ENCODE measurements around the gene WWC2.

The WWC2 gene

GRCh38 chr4:183314806-183315205, 215.7 kb downstream of the WWC2 start:
- Histone ChIP-seq H3K27ac (replicated peaks) (no peak overlapping the region), H3K27me3 (ENCODE audit: insufficient read depth, poor library complexity, severe bottlenecking) (no peaks in the 10 kb centered on the region), H3K4me3 (replicated peaks; ENCODE audit: insufficient read depth, low read length) (no peak overlapping the region)
- no peak for DNase-seq (ENCODE audit: low read depth in 1 of 2, low spot score in 1 of 2)
- TF ChIP-seq GABPA (IDR thresholded peaks at IDR 0.05; ENCODE audit: low read depth) (no peak), POLR2AphosphoS5 (IDR thresholded peaks at IDR 0.05; ENCODE audit: low read depth) (no peak), SPI1 (IDR thresholded peaks at IDR 0.05; ENCODE audit: borderline replicate concordance, low read depth) (no peak), REST (IDR thresholded peaks at IDR 0.05; ENCODE audit: insufficient replicate concordance, low read depth) (no peak), CTCF (IDR thresholded peaks at IDR 0.05; ENCODE audit: insufficient read depth, low read length) (no peak)

- no peaks in the 10 kb centered on the region for H3K27me3 ChIP-seq (ENCODE audit: insufficient read depth, poor library complexity, severe bottlenecking)
- TF ChIP-seq CTCF (IDR thresholded peaks at IDR 0.05; ENCODE audit: insufficient read depth, low read length): no peak
- no peak for TF ChIP-seq REST (IDR thresholded peaks at IDR 0.05; ENCODE audit: insufficient replicate concordance, low read depth)
- no peak for TF ChIP-seq SPI1 (IDR thresholded peaks at IDR 0.05; ENCODE audit: borderline replicate concordance, low read depth)
- no peak for TF ChIP-seq GABPA (IDR thresholded peaks at IDR 0.05; ENCODE audit: low read depth)
- TF ChIP-seq POLR2AphosphoS5 (IDR thresholded peaks at IDR 0.05; ENCODE audit: low read depth): no peak
- H3K27ac ChIP-seq (replicated peaks): no peak overlapping the region
- no peak overlapping the region for H3K4me3 ChIP-seq (replicated peaks; ENCODE audit: insufficient read depth, low read length)
- no peak for DNase-seq (ENCODE audit: low read depth in 1 of 2, low spot score in 1 of 2)
These were observed 219.6 kb downstream of the WWC2 start for GRCh38 chr4:183318656-183319055.

GRCh38 chr4:183320211-183321059, 221.4 kb downstream of the WWC2 start, which contains the start of gene CLDN22:
TSS of gene CLDN22 (minus strand) at chr4:183320276. CDS start at chr4:183320218, 58 bp downstream.
- TF ChIP-seq REST (IDR thresholded peaks at IDR 0.05; ENCODE audit: insufficient replicate concordance, low read depth) (no peak), SPI1 (IDR thresholded peaks at IDR 0.05; ENCODE audit: borderline replicate concordance, low read depth) (no peak), GABPA (IDR thresholded peaks at IDR 0.05; ENCODE audit: low read depth) (no peak), POLR2AphosphoS5 (IDR thresholded peaks at IDR 0.05; ENCODE audit: low read depth) (no peak), CTCF (IDR thresholded peaks at IDR 0.05; ENCODE audit: insufficient read depth, low read length) (no peak)
- DNase-seq (ENCODE audit: low read depth in 1 of 2, low spot score in 1 of 2): no peak
- Histone ChIP-seq H3K27ac (replicated peaks) (no peak within 1 kb of the TSS), H3K27me3 (ENCODE audit: insufficient read depth, poor library complexity, severe bottlenecking) (no peaks in the 10 kb centered on the region), H3K4me3 (replicated peaks; ENCODE audit: insufficient read depth, low read length) (no peak within 1 kb of the TSS)

Data from HL-60 (cell line).